ENCODE results near the gene DEPDC5. TPM values are rescaled to one million over a fixed set of nuclear protein-coding genes. Genes with fewer than 3 reads are reported as not detected.

The DEPDC5 gene
- total RNA-seq, 4 donors from 2014 or later: 17.5 to 30.4 (median 22.8) TPM

- WGBS, 2 donors: 83 to 87% methylated on average over 5 of the region's 5 CpGs
- intact Hi-C loops (cut with DNase I): no loop called here
- Histone ChIP-seq H3K9me3 (no peaks in the 10 kb centered on the region), H3K27ac (no peak overlapping the region), H3K4me1 (peaks cover 10 to 18% of the 10 kb centered on the region in 2 donors), H3K27me3 (no peaks in the 10 kb centered on the region), H3K4me3 (replicated peaks in 1 of 3) (no peak overlapping the region), H3K36me3 (peaks cover 0 to 7% of the 10 kb centered on the region in 2 donors)
- DNase-seq: no peak
- TF ChIP-seq CTCF (IDR thresholded peaks at IDR 0.05) (no peak), POLR2A (IDR thresholded peaks at IDR 0.05) (no peak)
Measured at GRCh38 chr22:31828739-31829138, 74.9 kb downstream of the DEPDC5 start.

GRCh38 chr22:31829505-31829904, 75.7 kb downstream of the DEPDC5 start:
- TF ChIP-seq POLR2A (IDR thresholded peaks at IDR 0.05) (no peak), CTCF (IDR thresholded peaks at IDR 0.05) (no peak)
- Histone ChIP-seq H3K9me3 (no peaks in the 10 kb centered on the region), H3K27me3 (no peaks in the 10 kb centered on the region), H3K4me1 (peaks cover 18 to 22% of the 10 kb centered on the region in 2 donors), H3K36me3 (peaks cover 0 to under 1% of the 10 kb centered on the region in 2 donors), H3K4me3 (replicated peaks in 1 of 3) (no peak overlapping the region), H3K27ac (peak overlapping the region in 1 of 3 donors; percentile 78)
- intact Hi-C loops (cut with DNase I): no loop called here
- DNase-seq: no peak
- 58 to 90% methylated on average over 1 of the region's 1 CpG for WGBS, 2 donors

GRCh38 chr22:31830721-31831070, 76.9 kb downstream of the DEPDC5 start:
- WGBS, 2 donors: 43 to 46% methylated on average over 1 of the region's 1 CpG
- intact Hi-C loops (cut with DNase I): no loop called here

GRCh38 chr22:31833930-31834329, 80.1 kb downstream of the DEPDC5 start:
- H3K36me3 ChIP-seq: peaks cover 0 to 5% of the 10 kb centered on the region in 2 donors

More at GRCh38 chr22:31830721-31831070, 76.9 kb downstream of the DEPDC5 start:
- H3K27me3 ChIP-seq: no peaks in the 10 kb centered on the region
- H3K4me3 ChIP-seq (replicated peaks in 1 of 3): no peak overlapping the region
- peak; percentile 58 to 72 for DNase-seq
- TF ChIP-seq CTCF (IDR thresholded peaks at IDR 0.05) (no peak), POLR2A (IDR thresholded peaks at IDR 0.05) (no peak)
- H3K9me3 ChIP-seq: no peaks in the 10 kb centered on the region
- H3K36me3 ChIP-seq: no peaks in the 10 kb centered on the region
- peak overlapping the region; percentile 53 to 78 (median 59) for H3K27ac ChIP-seq
- H3K4me1 ChIP-seq: peaks cover 18 to 22% of the 10 kb centered on the region in 2 donors

GRCh38 chr22:31836010-31836409, 82.2 kb downstream of the DEPDC5 start:
- no peaks in the 10 kb centered on the region for H3K27me3 ChIP-seq
- 90% methylated on average over 5 of the region's 5 CpGs for WGBS, 2 donors
- intact Hi-C loops (cut with DNase I): no loop called here

More at GRCh38 chr22:31833930-31834329, 80.1 kb downstream of the DEPDC5 start:
- Histone ChIP-seq H3K4me1 (peaks cover 18 to 22% of the 10 kb centered on the region in 2 donors), H3K4me3 (replicated peaks in 1 of 3) (no peak overlapping the region), H3K27ac (no peak overlapping the region), H3K9me3 (no peaks in the 10 kb centered on the region), H3K27me3 (no peaks in the 10 kb centered on the region)
- 92 to 95% methylated on average over 1 of the region's 1 CpG for WGBS, 2 donors
- intact Hi-C loops (cut with DNase I): no loop called here
- DNase-seq: no peak
- TF ChIP-seq POLR2A (IDR thresholded peaks at IDR 0.05): no peak
- no peak for TF ChIP-seq CTCF (IDR thresholded peaks at IDR 0.05)

More at GRCh38 chr22:31836010-31836409, 82.2 kb downstream of the DEPDC5 start:
- Histone ChIP-seq H3K4me1 (peaks cover 9 to 13% of the 10 kb centered on the region in 2 donors), H3K36me3 (peaks cover 0 to 14% of the 10 kb centered on the region in 2 donors), H3K27ac (no peak overlapping the region), H3K9me3 (no peaks in the 10 kb centered on the region), H3K4me3 (replicated peaks in 1 of 3) (no peak overlapping the region)
- no peak for DNase-seq
- TF ChIP-seq CTCF (IDR thresholded peaks at IDR 0.05) (no peak), POLR2A (IDR thresholded peaks at IDR 0.05) (no peak)
